HG02763 (cell line): Measurements from ENCODE around the gene DYNC2I2.
"Not testable (repeated sequence)": the region's sequence is repeated elsewhere in the genome, so short reads cannot be mapped to it uniquely, and the experiment has no call there.

Experiments
- ATAC-seq: cut with Tn5 transposase; IDR thresholded peaks from one replicate; pipeline ENCODE4 v1.9.1; 2021; ENCODE audit warnings: mild to moderate bottlenecking, moderate library complexity; ENCODE audit not compliant: unreplicated experiment

DYNC2I2 gene

GRCh38 chr9:128687453-128687852, 30.8 kb upstream of the DYNC2I2 start:
- ATAC-seq: no peak

GRCh38 chr9:128685636-128686489, 29.2 kb upstream of the DYNC2I2 start:
- ATAC-seq: no peak

GRCh38 chr9:128684325-128685199, 27.9 kb upstream of the DYNC2I2 start:
- ATAC-seq: no peak

- ATAC-seq: no peak
Measured at GRCh38 chr9:128684065-128684324, 27.3 kb upstream of the DYNC2I2 start.

GRCh38 chr9:128683340-128684064, 26.9 kb upstream of the DYNC2I2 start:
- no peak for ATAC-seq

- no peak for ATAC-seq
Measured at GRCh38 chr9:128677794-128678193, 21.1 kb upstream of the DYNC2I2 start.

GRCh38 chr9:128675382-128675781, 18.7 kb upstream of the DYNC2I2 start:
- no peak for ATAC-seq

GRCh38 chr9:128669786-128670185, 13.1 kb upstream of the DYNC2I2 start:
- no peak for ATAC-seq

- not testable (repeated sequence) for ATAC-seq
Measured at GRCh38 chr9:128666481-128666941, 9.9 kb upstream of the DYNC2I2 start.

- ATAC-seq: no peak
Measured at GRCh38 chr9:128657796-128658195, 1.1 kb upstream of the DYNC2I2 start.

- no peak for ATAC-seq
Measured at GRCh38 chr9:128657344-128657704, 677 bp upstream of the DYNC2I2 start.

- ATAC-seq: no peak
Measured at GRCh38 chr9:128654481-128654880, 2.2 kb downstream of the DYNC2I2 start.

GRCh38 chr9:128653908-128654307, 2.7 kb downstream of the DYNC2I2 start:
- ATAC-seq: no peak

- no peak for ATAC-seq
Measured at GRCh38 chr9:128651798-128652197, 4.8 kb downstream of the DYNC2I2 start.

- ATAC-seq: not testable (repeated sequence)
Measured at GRCh38 chr9:128648206-128648605, 8.4 kb downstream of the DYNC2I2 start.

GRCh38 chr9:128643519-128644300, 12.9 kb downstream of the DYNC2I2 start:
- ATAC-seq: peak; percentile 49

- no peak for ATAC-seq
Measured at GRCh38 chr9:128642675-128643245, 13.9 kb downstream of the DYNC2I2 start.

GRCh38 chr9:128640603-128641002, 16.0 kb downstream of the DYNC2I2 start:
- ATAC-seq: no peak

GRCh38 chr9:128638580-128638979, 18.1 kb downstream of the DYNC2I2 start:
- ATAC-seq: no peak

GRCh38 chr9:128637656-128638055, 19.0 kb downstream of the DYNC2I2 start:
- ATAC-seq: no peak
